Neutrophil (primary cell): ENCODE data around the gene LTBP4.

Source experiments
- H3K27ac ChIP-seq: fragments of 200-600 bp; sonication (generic); 2 replicates; pipeline ENCODE4 v1.5.1; 2016; ENCODE audit warnings: mild to moderate bottlenecking, moderate library complexity
- H3K27me3 ChIP-seq: fragments of 200-600 bp; sonication (generic); 2 replicates; pipeline ENCODE4 v1.6.0; 2016; ENCODE audit warnings: mild to moderate bottlenecking
- H3K36me3 ChIP-seq: fragments of 200-600 bp; sonication (generic); 2 replicates; pipeline ENCODE4 v1.5.1; 2017
- H3K4me1 ChIP-seq, 2 experiments: fragments of 200-600 bp in 1 of 2; sonication (generic) in 1 of 2; 1 replicate in 1 of 2; 2 replicates in 1 of 2; pipeline versions ENCODE4 v1.5.1 to v1.6.1; 2013 to 2016; ENCODE audit warnings: low read depth in 1 of 2, low read length in 1 of 2, mild to moderate bottlenecking in 1 of 2, moderate library complexity in 1 of 2; ENCODE audit not compliant: control insufficient read depth in 1 of 2, insufficient read depth in 1 of 2
- H3K4me3 ChIP-seq, 2 experiments: fragments of 200-600 bp in 1 of 2; sonication (generic) in 1 of 2; 1 replicate in 1 of 2; 2 replicates in 1 of 2; pipeline ENCODE4 v1.5.1; 2013 to 2016; ENCODE audit warnings: low read depth in 1 of 2, low read length in 1 of 2, mild to moderate bottlenecking in 1 of 2, moderate library complexity in 1 of 2
- H3K9me3 ChIP-seq: fragments of 200-600 bp; sonication (generic); 2 replicates; pipeline ENCODE4 v1.5.1; 2016
- CTCF ChIP-seq: fragments of 200-600 bp; sonication (generic); IDR thresholded peaks from 2 replicates; pipeline ENCODE4 v1.5.1; 2016; ENCODE audit warnings: antibody characterized with exemption

The LTBP4 gene

GRCh38 chr19:40601134-40601974 lies at the start of gene LTBP4:
Gene LTBP4, plus strand, starts transcription at chr19:40601369. Its CDS starts 19 bp downstream, at chr19:40601388.
- H3K27ac ChIP-seq, result no peak within 1 kb of the TSS
- H3K27me3 ChIP-seq, result peaks cover 100% of the 10 kb centered on the region
- TF ChIP-seq CTCF, result no peak
- no peaks in the 10 kb centered on the region for H3K9me3 ChIP-seq
- H3K4me3 ChIP-seq, result no peak within 1 kb of the TSS
- H3K36me3 ChIP-seq, result no peaks in the 10 kb centered on the region
- peaks cover 29 to 52% of the 10 kb centered on the region in 2 experiments for H3K4me1 ChIP-seq

- Histone ChIP-seq H3K4me3 (no peak overlapping the region), H3K27ac (no peak overlapping the region), H3K36me3 (no peaks in the 10 kb centered on the region), H3K27me3 (peaks cover 94% of the 10 kb centered on the region), H3K9me3 (no peaks in the 10 kb centered on the region), H3K4me1 (no peaks in the 10 kb centered on the region)
- TF ChIP-seq CTCF, result no peak
These were observed 48.3 kb upstream of the LTBP4 start for GRCh38 chr19:40552848-40553247.

- Histone ChIP-seq H3K4me3 (no peak overlapping the region), H3K4me1 (no peaks in the 10 kb centered on the region), H3K27ac (no peak overlapping the region), H3K9me3 (no peaks in the 10 kb centered on the region), H3K27me3 (peaks cover 81% of the 10 kb centered on the region), H3K36me3 (no peaks in the 10 kb centered on the region)
- TF ChIP-seq CTCF, result no peak
These were observed 47.0 kb upstream of the LTBP4 start for GRCh38 chr19:40553885-40554857.

- TF ChIP-seq CTCF, result no peak
- H3K4me1 ChIP-seq, result no peaks in the 10 kb centered on the region
- H3K27me3 ChIP-seq, result peaks cover 80% of the 10 kb centered on the region
- H3K27ac ChIP-seq, result no peak overlapping the region
- H3K9me3 ChIP-seq, result no peaks in the 10 kb centered on the region
- no peak overlapping the region for H3K4me3 ChIP-seq
- no peaks in the 10 kb centered on the region for H3K36me3 ChIP-seq
These were observed 45.0 kb upstream of the LTBP4 start for GRCh38 chr19:40555978-40556689.

- no peak overlapping the region for H3K27ac ChIP-seq
- no peak for TF ChIP-seq CTCF
- no peaks in the 10 kb centered on the region for H3K4me1 ChIP-seq
- peaks cover 81% of the 10 kb centered on the region for H3K27me3 ChIP-seq
- H3K9me3 ChIP-seq, result no peaks in the 10 kb centered on the region
- no peaks in the 10 kb centered on the region for H3K36me3 ChIP-seq
- no peak overlapping the region for H3K4me3 ChIP-seq
These were observed 44.1 kb upstream of the LTBP4 start for GRCh38 chr19:40556953-40557530.
